Measurements from ENCODE around the gene ATL1.
A peak's percentile ranks its signal among the peaks of the same experiment; 100 is the strongest.

Gene ATL1

DNA sequence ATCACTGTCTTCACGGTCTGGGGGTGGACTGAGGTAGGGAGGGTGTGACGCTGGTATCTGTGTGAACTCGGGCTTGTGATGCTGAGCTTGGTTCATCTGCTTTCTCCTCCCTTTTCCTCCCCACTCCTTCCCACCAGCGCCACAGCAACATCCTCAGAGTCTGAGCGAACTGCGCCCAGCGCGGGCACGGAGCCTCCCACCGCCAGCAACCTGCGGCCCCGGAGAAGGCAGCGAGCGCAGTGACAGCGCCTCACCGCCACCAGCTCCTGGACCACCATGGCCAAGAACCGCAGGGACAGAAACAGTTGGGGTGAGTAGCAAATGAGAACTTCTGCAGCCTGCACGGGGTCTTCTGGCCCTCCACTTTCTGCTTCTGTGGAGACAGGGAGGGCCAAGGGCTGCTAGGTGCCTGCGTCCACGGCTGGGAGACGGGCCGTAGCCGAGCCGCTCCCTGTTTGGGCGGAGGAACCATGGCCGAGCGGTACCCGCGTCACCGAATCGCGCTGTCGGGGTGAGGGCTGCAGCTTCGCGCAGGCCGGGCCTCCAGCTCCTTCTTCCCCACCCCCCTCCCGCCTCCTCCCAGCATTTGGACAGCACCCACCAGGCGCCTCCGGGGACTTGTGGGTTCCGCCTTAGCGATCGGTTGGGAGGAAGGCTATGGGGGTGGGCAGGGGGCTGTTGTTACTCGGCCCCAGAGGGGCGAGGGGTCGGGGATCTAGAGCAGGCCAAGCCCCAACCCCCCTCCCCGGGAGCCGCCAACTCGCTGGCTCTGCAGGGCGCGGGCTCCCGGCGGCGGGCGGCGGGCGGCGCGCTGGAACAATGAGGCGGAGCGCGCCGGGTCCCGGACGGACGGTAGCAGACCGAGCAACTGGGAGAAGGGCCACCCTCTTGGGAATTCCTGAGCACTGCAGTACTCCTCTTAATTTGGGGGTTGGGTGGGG, at the start of gene ATL1:
Gene ATL1, plus strand, starts transcription at position 156 of the 941 bp plus-strand sequence. Its CDS starts 121 bp downstream, at position 277.
- Histone ChIP-seq H3K4me3 (peak within 1 kb of the TSS; percentile 61 to 88), H3K36me3 (no peaks in the 10 kb centered on the region), H3K27me3 (no peaks in the 10 kb centered on the region), H3K27ac (peak within 1 kb of the TSS; percentile 89 to 98), H3K4me1 (peaks cover 0 to 20% (median 11%) of the 10 kb centered on the region in 4 donors), H3K9me3 (no peaks in the 10 kb centered on the region)
- TF ChIP-seq, protein P1, sequence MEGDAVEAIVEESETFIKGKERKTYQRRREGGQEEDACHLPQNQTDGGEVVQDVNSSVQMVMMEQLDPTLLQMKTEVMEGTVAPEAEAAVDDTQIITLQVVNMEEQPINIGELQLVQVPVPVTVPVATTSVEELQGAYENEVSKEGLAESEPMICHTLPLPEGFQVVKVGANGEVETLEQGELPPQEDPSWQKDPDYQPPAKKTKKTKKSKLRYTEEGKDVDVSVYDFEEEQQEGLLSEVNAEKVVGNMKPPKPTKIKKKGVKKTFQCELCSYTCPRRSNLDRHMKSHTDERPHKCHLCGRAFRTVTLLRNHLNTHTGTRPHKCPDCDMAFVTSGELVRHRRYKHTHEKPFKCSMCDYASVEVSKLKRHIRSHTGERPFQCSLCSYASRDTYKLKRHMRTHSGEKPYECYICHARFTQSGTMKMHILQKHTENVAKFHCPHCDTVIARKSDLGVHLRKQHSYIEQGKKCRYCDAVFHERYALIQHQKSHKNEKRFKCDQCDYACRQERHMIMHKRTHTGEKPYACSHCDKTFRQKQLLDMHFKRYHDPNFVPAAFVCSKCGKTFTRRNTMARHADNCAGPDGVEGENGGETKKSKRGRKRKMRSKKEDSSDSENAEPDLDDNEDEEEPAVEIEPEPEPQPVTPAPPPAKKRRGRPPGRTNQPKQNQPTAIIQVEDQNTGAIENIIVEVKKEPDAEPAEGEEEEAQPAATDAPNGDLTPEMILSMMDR (IDR thresholded peaks at IDR 0.05), result no peak
- peak; percentile 80 to 91 for DNase-seq
- intact Hi-C loops (cut with DNase I; ENCODE audit: low total_unique reads), result no loop called here

DNA sequence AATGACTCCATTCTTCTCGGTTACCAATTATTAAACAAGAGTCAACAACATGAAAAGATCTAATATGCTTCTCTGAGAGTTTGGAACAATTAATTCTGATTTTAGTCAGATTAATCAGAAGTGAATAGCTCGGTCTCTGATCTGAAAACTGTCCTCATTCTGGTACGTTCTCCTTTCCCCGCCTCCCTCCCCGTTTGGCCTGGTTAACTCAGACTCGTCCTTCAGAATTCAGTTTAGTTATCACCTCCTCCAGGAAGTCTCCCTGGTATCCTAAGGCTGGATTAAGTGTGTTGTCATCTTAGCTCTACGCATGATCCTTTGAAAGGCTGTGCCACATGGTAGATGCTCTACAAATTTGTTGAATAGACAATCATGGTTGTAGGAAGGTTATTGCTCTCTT, 49.8 kb upstream of the ATL1 start:
- Histone ChIP-seq H3K27me3 (no peaks in the 10 kb centered on the region), H3K36me3 (no peaks in the 10 kb centered on the region), H3K4me1 (peaks cover 0 to 11% (median 0%) of the 10 kb centered on the region in 4 donors), H3K9me3 (no peaks in the 10 kb centered on the region), H3K27ac (no peak overlapping the region), H3K4me3 (no peak overlapping the region)
- DNase-seq, result no peak
- intact Hi-C loops (cut with DNase I; ENCODE audit: low total_unique reads), result no loop called here
- TF ChIP-seq, protein P1 (IDR thresholded peaks at IDR 0.05), result no peak

GRCh38 chr14:50512463-50512862, 47.5 kb upstream of the ATL1 start:
- Histone ChIP-seq H3K9me3 (no peaks in the 10 kb centered on the region), H3K27ac (no peak overlapping the region), H3K4me1 (peaks cover 0 to 11% (median 2%) of the 10 kb centered on the region in 4 donors), H3K36me3 (no peaks in the 10 kb centered on the region), H3K27me3 (no peaks in the 10 kb centered on the region), H3K4me3 (no peak overlapping the region)
- DNase-seq, result no peak
- intact Hi-C loops (cut with DNase I; ENCODE audit: low total_unique reads), result no loop called here
- TF ChIP-seq, protein P1 (IDR thresholded peaks at IDR 0.05), result no peak

DNA sequence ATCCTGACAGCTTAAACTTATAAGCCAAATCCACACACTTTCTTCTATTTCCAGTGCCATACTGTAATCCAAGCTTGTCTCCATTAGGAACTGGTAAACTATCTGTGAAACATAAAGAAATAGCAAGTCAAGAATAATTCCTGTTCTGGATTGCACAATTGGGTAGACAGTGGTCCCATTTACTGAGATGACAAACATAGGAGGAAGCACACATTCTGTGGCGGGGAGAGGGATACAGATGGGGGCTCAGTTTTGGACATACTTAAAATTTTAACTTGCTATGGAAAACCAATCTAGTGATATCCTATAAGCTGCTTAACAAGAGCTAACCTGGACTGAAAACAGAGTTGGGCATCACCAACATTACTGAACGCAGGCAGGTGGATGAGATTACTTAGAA, 43.9 kb upstream of the ATL1 start:
- intact Hi-C loops (cut with DNase I; ENCODE audit: low total_unique reads), result no loop called here
- Histone ChIP-seq H3K9me3 (no peaks in the 10 kb centered on the region), H3K4me3 (no peak overlapping the region), H3K27ac (no peak overlapping the region), H3K4me1 (peaks cover 0 to 14% (median 3%) of the 10 kb centered on the region in 4 donors), H3K27me3 (no peaks in the 10 kb centered on the region), H3K36me3 (no peaks in the 10 kb centered on the region)
- TF ChIP-seq, protein P1 (IDR thresholded peaks at IDR 0.05), result no peak
- DNase-seq, result no peak

DNA sequence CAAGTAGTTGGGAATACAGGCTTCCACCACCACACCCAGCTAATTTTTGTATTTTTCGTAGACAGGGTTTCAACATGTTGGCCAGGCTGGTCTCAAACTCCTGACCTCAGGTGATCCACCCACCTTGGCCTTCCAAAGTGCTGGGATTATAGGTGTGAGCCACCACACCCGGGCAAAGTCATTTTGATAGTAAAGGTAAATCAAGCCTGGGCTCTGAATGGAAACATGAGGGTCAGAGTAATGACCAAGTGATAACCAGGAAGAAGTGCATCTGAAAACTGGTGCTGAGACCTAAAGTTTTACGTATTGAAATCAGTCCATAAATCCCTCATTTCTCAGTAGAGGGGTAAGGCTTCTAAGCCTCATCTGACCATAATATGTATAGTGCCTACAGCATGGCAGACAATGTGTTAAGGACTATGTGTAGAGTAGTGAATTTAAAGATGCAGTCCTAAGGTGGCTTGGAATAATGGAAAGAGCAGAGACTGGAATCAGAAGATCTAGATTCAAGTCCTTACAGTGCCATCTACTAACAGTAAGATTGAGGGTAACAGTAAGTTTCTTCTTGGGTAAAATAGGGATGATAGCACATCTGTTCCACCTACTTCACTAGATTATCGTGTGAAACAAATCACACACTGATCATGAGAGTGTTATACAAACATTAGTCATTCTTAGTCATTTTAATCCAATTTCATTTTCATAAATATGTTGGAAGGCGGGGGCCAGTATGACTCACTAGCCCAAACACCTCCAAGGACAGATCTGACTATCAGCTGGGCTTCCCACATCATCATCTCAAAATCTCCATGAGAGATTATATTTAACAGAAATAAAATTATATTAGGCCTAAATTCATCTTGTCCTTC, 38.8 kb upstream of the ATL1 start:
- peaks cover 0 to 37% (median 13%) of the 10 kb centered on the region in 4 donors for H3K4me1 ChIP-seq
- TF ChIP-seq, protein P1 (IDR thresholded peaks at IDR 0.05), result no peak
- no peaks in the 10 kb centered on the region for H3K9me3 ChIP-seq
- H3K27ac ChIP-seq, result peak overlapping the region; percentile 38 to 39
- intact Hi-C loops (cut with DNase I; ENCODE audit: low total_unique reads), result no loop called here
- peaks cover 0 to 4% (median 0%) of the 10 kb centered on the region in 3 donors for H3K36me3 ChIP-seq
- no peaks in the 10 kb centered on the region for H3K27me3 ChIP-seq
- peak in 1 of 2 donors; percentile 57 for DNase-seq
- no peak overlapping the region for H3K4me3 ChIP-seq

All from tibial artery (tissue), 4 donors.